ENCODE data around the gene CMTM4. TPM values are rescaled to one million over a fixed set of nuclear protein-coding genes. Genes with fewer than 3 reads are reported as not detected.

CMTM4 gene
- total RNA-seq, 1 donor from 2014 or later, result 13.1 TPM

Other genes starting within 250 kb of the CMTM4 start
- gene TK2, start 146.6 kb downstream of the CMTM4 start, total RNA-seq, result 8.5 TPM
- gene CKLF, start 144.2 kb downstream of the CMTM4 start, total RNA-seq, result 14.2 TPM
- 0.60 TPM for gene CMTM1, start 130.3 kb downstream of the CMTM4 start, total RNA-seq
- gene CMTM2, start 117.3 kb downstream of the CMTM4 start, total RNA-seq, result not detected
- gene CMTM3, start 92.0 kb downstream of the CMTM4 start, total RNA-seq, result 3.7 TPM
- 69.4 TPM for gene DYNC1LI2, start 54.9 kb upstream of the CMTM4 start, total RNA-seq
- gene TERB1, start 104.8 kb upstream of the CMTM4 start, total RNA-seq, result 0.08 TPM
- gene NAE1, start 134.2 kb upstream of the CMTM4 start, total RNA-seq, result 41.2 TPM
- not detected for gene CA7, start 147.7 kb upstream of the CMTM4 start, total RNA-seq
- 9.6 TPM for gene PDP2, start 183.8 kb upstream of the CMTM4 start, total RNA-seq
- 5.0 TPM for gene CDH16, start 222.1 kb upstream of the CMTM4 start, total RNA-seq
- gene RRAD, start 228.8 kb upstream of the CMTM4 start, total RNA-seq, result 59.1 TPM
- gene CIAO2B, start 237.7 kb upstream of the CMTM4 start, total RNA-seq, result 125 TPM
- 151 TPM for gene CES2, start 238.8 kb upstream of the CMTM4 start, total RNA-seq